Muscle of leg (tissue), 11 donors: ENCODE measurements around the gene FOXQ1. TPM values are rescaled to one million over a fixed set of nuclear protein-coding genes. Genes with fewer than 3 reads are reported as not detected.

Experiments
- DNase-seq: peaks from one replicate; pipeline ENCODE4 v3.0.0; 2013
- H3K27ac ChIP-seq: one replicate; pipeline ENCODE4 v1.5.1; 2013; ENCODE audit warnings: mild to moderate bottlenecking, low read length, control low read depth
- H3K27me3 ChIP-seq: one replicate; pipeline ENCODE4 v1.6.1; 2013; ENCODE audit warnings: low read length; ENCODE audit not compliant: control insufficient read depth, insufficient read depth
- H3K36me3 ChIP-seq: one replicate; pipeline ENCODE4 v1.6.1; 2013; ENCODE audit warnings: low read length; ENCODE audit not compliant: control insufficient read depth, insufficient read depth
- H3K4me1 ChIP-seq: one replicate; pipeline ENCODE4 v1.6.1; 2013; ENCODE audit warnings: low read length; ENCODE audit not compliant: control insufficient read depth, insufficient read depth
- H3K4me3 ChIP-seq: one replicate; pipeline ENCODE4 v1.5.1; 2013; ENCODE audit warnings: low read length, control low read depth
- H3K9me3 ChIP-seq: replicated peaks from 2 replicates; pipeline ENCODE4 v1.6.1; 2013; ENCODE audit warnings: low read depth, low read length; ENCODE audit not compliant: control insufficient read depth
- WGBS: methylation state at CpG from one replicate; pipeline ENCODE4 v1.1.5; 2013; ENCODE audit warnings: missing lambda C conversion rate; ENCODE audit not compliant: insufficient coverage; 5-methylcytosine and 5-hydroxymethylcytosine counted together
- polyA plus RNA-seq, 8 donors: library from polyadenylated mRNA; unstranded; fragments of 120-200 nt; gene quantifications; one replicate each; pipeline versions ENCODE4 v1.2.1 to v1.2.3, GENCODE V29; 2013; ENCODE audit warnings: inconsistent platforms in 1 of 8, low replicate concordance in 1 of 8; ENCODE audit not compliant: insufficient read length in 8 of 8, insufficient read depth in 1 of 8
- total RNA-seq: library from RNA; stranded (reverse); fragments of 120-200 nt; gene quantifications from one replicate; pipeline ENCODE4 v1.2.4, GENCODE V29; 2013

FOXQ1 gene
- total and polyA plus RNA-seq, 9 donors: 0.04 to 0.44 (median 0.07) TPM; not detected in 4

DNA sequence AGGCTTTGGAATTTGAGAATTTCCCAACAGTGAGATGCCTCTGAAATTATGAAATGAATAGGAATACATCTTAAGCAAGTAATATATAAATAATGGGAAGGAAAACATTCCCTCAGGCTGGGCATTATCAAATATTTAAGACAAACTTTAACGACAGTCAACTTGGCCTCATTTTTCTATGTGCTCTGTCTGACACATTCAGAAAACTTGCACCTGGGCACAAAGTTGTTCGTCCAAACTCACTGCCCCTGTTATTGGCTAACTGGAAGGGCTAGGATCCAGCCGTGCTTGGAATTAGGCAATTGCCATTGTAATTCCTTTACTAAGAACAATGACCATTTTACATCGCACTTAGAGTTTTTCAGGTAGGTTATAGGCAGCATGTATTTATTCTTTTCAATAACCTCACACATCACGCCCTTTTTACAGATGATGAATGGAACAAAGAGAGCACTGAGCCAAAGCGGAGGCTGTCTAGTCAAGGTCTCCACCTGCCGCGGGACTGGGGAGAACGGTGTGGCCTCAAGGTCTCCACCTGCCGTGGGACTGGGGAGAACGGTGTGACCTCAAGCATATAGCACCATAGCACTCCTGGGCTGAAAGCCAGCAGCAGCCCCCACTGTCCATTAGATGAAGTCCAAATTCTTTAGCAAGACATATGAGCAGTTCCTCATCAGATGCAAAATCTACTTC is 40.7 kb upstream of the FOXQ1 start:
- Histone ChIP-seq H3K4me3 (no peak overlapping the region), H3K27ac (no peak overlapping the region), H3K27me3 (peaks cover 2% of the 10 kb centered on the region), H3K4me1 (no peaks in the 10 kb centered on the region), H3K36me3 (no peaks in the 10 kb centered on the region), H3K9me3 (peaks cover 5% of the 10 kb centered on the region)
- WGBS: 88% methylated on average over 7 of the region's 11 CpGs
- DNase-seq: no peak

- Histone ChIP-seq H3K27me3 (peaks cover 6% of the 10 kb centered on the region), H3K4me3 (no peak overlapping the region), H3K27ac (no peak overlapping the region), H3K4me1 (no peaks in the 10 kb centered on the region), H3K36me3 (no peaks in the 10 kb centered on the region), H3K9me3 (no peaks in the 10 kb centered on the region)
- WGBS: no CpG with 5 or more reads among the region's 5 CpGs
- DNase-seq: no peak
These were observed 33.7 kb upstream of the FOXQ1 start for GRCh38 chr6:1278061-1278720.

- H3K4me3 ChIP-seq: no peak overlapping the region
- DNase-seq: no peak
- WGBS: 65% methylated on average over 4 of the region's 4 CpGs
- H3K4me1 ChIP-seq: no peaks in the 10 kb centered on the region
- no peaks in the 10 kb centered on the region for H3K9me3 ChIP-seq
- no peaks in the 10 kb centered on the region for H3K36me3 ChIP-seq
- H3K27me3 ChIP-seq: peaks cover 5% of the 10 kb centered on the region
- H3K27ac ChIP-seq: no peak overlapping the region
These were observed 32.8 kb upstream of the FOXQ1 start for GRCh38 chr6:1279065-1279464.

GRCh38 chr6:1280666-1281300 is 31.1 kb upstream of the FOXQ1 start:
- 76% methylated on average over 7 of the region's 8 CpGs for WGBS
- no peaks in the 10 kb centered on the region for H3K9me3 ChIP-seq
- H3K36me3 ChIP-seq: no peaks in the 10 kb centered on the region
- peaks cover 4% of the 10 kb centered on the region for H3K27me3 ChIP-seq
- DNase-seq: no peak
- no peak overlapping the region for H3K4me3 ChIP-seq
- no peak overlapping the region for H3K27ac ChIP-seq
- H3K4me1 ChIP-seq: peaks cover 5% of the 10 kb centered on the region

- Histone ChIP-seq H3K4me3 (no peak overlapping the region), H3K4me1 (peaks cover 5% of the 10 kb centered on the region), H3K9me3 (no peaks in the 10 kb centered on the region), H3K27me3 (peaks cover 4% of the 10 kb centered on the region), H3K36me3 (no peaks in the 10 kb centered on the region), H3K27ac (no peak overlapping the region)
- DNase-seq: no peak
- 71% methylated on average over 4 of the region's 8 CpGs for WGBS
These were observed 30.2 kb upstream of the FOXQ1 start for GRCh38 chr6:1281746-1282145.

DNA sequence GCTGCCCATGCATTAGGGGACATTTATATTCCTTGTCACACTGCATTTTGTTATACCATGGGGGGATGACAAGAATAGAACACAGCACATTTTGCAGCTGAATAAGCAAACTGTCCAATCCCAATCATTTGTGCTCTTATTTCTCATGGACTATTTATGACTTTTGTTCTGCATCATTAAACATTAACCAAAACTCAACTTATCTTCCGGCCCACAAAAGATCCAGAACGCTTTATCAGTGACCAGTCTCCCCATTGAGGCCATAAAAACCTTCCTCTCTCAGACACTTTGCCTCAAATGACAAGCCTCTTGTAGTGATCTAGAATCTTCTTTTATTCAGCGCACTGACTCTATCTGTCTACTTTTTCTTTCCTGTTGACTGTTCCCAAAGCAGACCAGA is 28.4 kb upstream of the FOXQ1 start:
- 100% methylated on average over 2 of the region's 3 CpGs for WGBS
- Histone ChIP-seq H3K4me1 (peaks cover 5% of the 10 kb centered on the region), H3K27me3 (peaks cover 6% of the 10 kb centered on the region), H3K4me3 (no peak overlapping the region), H3K36me3 (no peaks in the 10 kb centered on the region), H3K27ac (no peak overlapping the region), H3K9me3 (no peaks in the 10 kb centered on the region)
- no peak for DNase-seq

GRCh38 chr6:1285556-1285955 is 26.3 kb upstream of the FOXQ1 start:
- H3K4me1 ChIP-seq: peaks cover 5% of the 10 kb centered on the region
- DNase-seq: peak; percentile 68
- no peaks in the 10 kb centered on the region for H3K9me3 ChIP-seq
- 30% methylated on average over 5 of the region's 6 CpGs for WGBS
- H3K36me3 ChIP-seq: no peaks in the 10 kb centered on the region
- no peak overlapping the region for H3K27ac ChIP-seq
- H3K4me3 ChIP-seq: no peak overlapping the region
- H3K27me3 ChIP-seq: peaks cover 6% of the 10 kb centered on the region

GRCh38 chr6:1285956-1286355 is 25.9 kb upstream of the FOXQ1 start:
- Histone ChIP-seq H3K36me3 (no peaks in the 10 kb centered on the region), H3K9me3 (no peaks in the 10 kb centered on the region), H3K27me3 (peaks cover 6% of the 10 kb centered on the region), H3K4me1 (peaks cover 5% of the 10 kb centered on the region), H3K27ac (no peak overlapping the region), H3K4me3 (no peak overlapping the region)
- 6% methylated on average over 2 of the region's 4 CpGs for WGBS
- no peak for DNase-seq

DNA sequence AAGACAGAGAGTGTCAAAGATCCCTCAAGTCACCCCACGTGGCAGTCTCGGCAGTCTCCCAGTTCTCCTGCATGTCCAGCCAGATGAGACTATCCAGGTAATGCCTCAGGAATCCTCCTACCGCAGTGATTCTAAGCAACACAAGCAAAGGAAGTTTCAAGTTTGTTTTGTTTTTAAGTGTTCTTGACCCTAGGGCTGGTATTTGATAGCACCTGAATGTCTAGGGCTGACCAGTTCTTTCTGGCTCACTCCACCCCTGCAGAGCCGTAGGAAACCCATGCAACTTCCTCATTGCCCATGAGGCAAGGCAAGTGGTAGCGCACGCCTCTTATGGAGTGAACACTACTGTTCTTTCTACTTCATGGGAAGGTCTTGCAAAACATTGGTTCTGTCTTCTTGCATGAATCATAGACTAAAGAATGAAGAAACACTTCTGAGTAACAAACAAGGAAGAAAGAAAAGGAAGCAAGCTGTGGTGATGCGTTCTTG is 24.8 kb upstream of the FOXQ1 start:
- Histone ChIP-seq H3K27me3 (peaks cover 3% of the 10 kb centered on the region), H3K4me3 (no peak overlapping the region), H3K9me3 (no peaks in the 10 kb centered on the region), H3K27ac (no peak overlapping the region), H3K36me3 (no peaks in the 10 kb centered on the region), H3K4me1 (peaks cover 5% of the 10 kb centered on the region)
- 90% methylated on average over 2 of the region's 7 CpGs for WGBS
- no peak for DNase-seq

DNA sequence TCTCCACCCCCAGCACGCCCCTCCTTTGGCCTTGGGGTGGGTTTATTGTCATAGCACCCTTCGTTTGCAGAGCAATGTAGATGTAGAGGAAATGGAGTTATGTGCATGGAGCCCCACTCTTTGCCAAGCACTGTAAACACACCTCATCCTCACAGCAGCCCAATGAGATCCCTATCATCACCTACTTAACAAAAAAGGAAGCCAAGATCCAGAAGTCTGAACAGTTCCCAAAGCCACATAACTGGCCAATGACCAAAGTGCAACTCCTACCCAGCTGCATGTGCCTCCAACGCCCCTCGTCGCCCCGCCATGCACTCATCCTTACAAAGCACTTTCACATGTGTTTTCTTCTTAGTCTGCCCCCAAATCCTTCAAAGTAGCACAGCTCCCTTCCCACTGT is 21.8 kb upstream of the FOXQ1 start:
- WGBS: 70% methylated on average over 4 of the region's 6 CpGs
- peaks cover 5% of the 10 kb centered on the region for H3K4me1 ChIP-seq
- H3K9me3 ChIP-seq: no peaks in the 10 kb centered on the region
- no peaks in the 10 kb centered on the region for H3K36me3 ChIP-seq
- no peak for DNase-seq
- peaks cover 3% of the 10 kb centered on the region for H3K27me3 ChIP-seq
- no peak overlapping the region for H3K27ac ChIP-seq
- no peak overlapping the region for H3K4me3 ChIP-seq
